Upper lobe of left lung (tissue), 4 donors: Measurements from ENCODE around the gene COL9A3.

Experiments
- EP300 ChIP-seq, 4 donors: sonication (generic); formaldehyde crosslinking; IDR thresholded peaks; one replicate each; pipeline ENCODE4 v1.5.1; 2017; ENCODE audit warnings: antibody characterized with exemption in 4 of 4, control low read depth in 2 of 4
- POLR2A ChIP-seq, 4 donors: fragments of 450-650 bp; IDR thresholded peaks; one replicate each; pipeline ENCODE4 v1.5.1; 2016 to 2017; ENCODE audit warnings: antibody characterized with exemption in 4 of 4, mild to moderate bottlenecking in 2 of 4
- POLR2AphosphoS5 ChIP-seq, 2 donors: sonication (generic); formaldehyde crosslinking; IDR thresholded peaks; one replicate each; pipeline ENCODE4 v1.5.1; 2017; ENCODE audit warnings: antibody characterized with exemption in 2 of 2
- TF ChIP-seq, protein P1 (sequence below), 6 experiments: fragments of 450-650 bp in 4 of 6; fragments of 200-600 bp in 2 of 6; sonication (generic) in 2 of 6; IDR thresholded peaks; one replicate each; pipeline ENCODE4 v1.5.1; 2016 to 2019; ENCODE audit warnings: antibody characterized with exemption in 6 of 6

DNA sequence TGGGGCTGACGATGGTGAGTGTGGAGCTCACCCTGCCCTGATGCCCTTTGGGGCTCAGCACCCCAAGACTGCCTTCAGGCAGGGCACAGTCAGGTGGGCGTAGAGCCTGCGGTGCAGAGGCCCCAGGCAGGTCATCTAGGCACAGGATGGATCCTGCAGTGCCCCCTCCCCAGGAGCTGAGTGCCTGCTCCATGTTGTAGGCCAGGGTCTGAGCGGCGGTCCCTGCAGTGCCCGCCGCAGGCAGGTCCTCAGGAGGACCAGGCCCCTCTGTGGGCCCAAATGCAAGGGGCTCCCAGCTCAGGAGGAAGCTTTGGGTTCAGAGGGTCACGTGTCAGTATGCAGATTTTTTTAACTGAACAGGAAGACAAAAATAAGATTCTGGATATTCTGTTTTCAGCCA, 17.8 kb upstream of the COL9A3 start:
- TF ChIP-seq, protein P1, sequence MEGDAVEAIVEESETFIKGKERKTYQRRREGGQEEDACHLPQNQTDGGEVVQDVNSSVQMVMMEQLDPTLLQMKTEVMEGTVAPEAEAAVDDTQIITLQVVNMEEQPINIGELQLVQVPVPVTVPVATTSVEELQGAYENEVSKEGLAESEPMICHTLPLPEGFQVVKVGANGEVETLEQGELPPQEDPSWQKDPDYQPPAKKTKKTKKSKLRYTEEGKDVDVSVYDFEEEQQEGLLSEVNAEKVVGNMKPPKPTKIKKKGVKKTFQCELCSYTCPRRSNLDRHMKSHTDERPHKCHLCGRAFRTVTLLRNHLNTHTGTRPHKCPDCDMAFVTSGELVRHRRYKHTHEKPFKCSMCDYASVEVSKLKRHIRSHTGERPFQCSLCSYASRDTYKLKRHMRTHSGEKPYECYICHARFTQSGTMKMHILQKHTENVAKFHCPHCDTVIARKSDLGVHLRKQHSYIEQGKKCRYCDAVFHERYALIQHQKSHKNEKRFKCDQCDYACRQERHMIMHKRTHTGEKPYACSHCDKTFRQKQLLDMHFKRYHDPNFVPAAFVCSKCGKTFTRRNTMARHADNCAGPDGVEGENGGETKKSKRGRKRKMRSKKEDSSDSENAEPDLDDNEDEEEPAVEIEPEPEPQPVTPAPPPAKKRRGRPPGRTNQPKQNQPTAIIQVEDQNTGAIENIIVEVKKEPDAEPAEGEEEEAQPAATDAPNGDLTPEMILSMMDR (IDR thresholded peaks at IDR 0.05): no peak
- TF ChIP-seq POLR2A (IDR thresholded peaks at IDR 0.05) (no peak), EP300 (IDR thresholded peaks at IDR 0.05) (no peak), POLR2AphosphoS5 (IDR thresholded peaks at IDR 0.05) (no peak)
